Activated gamma-delta T cell (primary cell): ENCODE results near the gene SCGB2B2.
"Not testable (repeated sequence)": the region's sequence is repeated elsewhere in the genome, so short reads cannot be mapped to it uniquely, and the experiment has no call there.

Experiments used
- DNase-seq: peaks from one replicate; lab custom pipeline; 2025; lab: John Stamatoyannopoulos, UW
- total RNA-seq, 2 donors: gene quantifications; one replicate each; lab custom pipeline; 2026; lab: John Stamatoyannopoulos, UW

Gene SCGB2B2, protein sequence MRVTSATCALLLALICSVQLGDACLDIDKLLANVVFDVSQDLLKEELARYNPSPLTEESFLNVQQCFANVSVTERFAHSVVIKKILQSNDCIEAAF
- total RNA-seq, result 0.35 to 0.41 reads per million in 2 donors

GRCh38 chr19:34676697-34677385 is at the start of gene SCGB2B2:
Gene SCGB2B2, minus strand, starts transcription at chr19:34677159. Its CDS starts 82,596 bp downstream, at chr19:34594563.
- DNase-seq, result no peak

DNA sequence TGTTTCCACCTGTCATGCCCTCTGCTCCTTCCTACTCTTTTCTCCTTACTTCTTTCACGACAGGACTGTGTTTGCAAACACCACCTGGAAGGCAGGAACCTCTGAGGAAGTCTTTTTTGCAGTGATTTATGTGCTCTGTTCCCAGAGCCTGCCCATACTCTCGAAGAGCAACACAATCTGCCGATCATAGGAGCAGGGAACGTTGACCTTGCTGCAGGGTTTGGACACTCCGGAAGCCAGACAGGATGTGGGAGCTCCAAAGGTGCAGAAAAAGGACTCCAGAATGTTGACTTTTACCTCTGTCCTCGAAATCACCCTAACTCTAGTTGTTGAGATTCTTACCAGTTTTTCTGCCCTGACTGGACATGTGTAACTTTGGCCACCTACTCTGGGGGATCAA is 48.4 kb upstream of the SCGB2B2 start:
- DNase-seq, result no peak

DNA sequence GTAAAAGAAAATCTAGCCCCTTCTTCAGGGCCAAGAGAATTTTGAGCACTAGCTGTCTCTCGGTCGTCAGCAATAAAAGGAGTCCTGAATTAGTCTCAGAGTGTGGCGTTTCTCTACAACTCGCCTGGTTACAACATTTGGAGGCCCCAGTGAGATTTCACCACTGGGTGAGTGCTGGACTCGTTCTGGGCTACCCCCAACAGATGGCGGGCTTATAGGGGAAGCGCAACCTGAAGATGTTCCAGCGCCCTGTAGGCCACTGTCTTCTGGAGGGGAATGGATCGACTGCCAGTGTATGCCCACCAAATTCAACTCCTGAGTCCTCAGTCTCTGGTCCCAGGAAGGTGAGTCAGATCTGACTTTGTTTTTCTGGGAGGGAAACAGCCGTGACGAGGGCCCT is 45.4 kb upstream of the SCGB2B2 start:
- DNase-seq, result no peak

GRCh38 chr19:34715357-34715756 is 38.4 kb upstream of the SCGB2B2 start:
- no peak for DNase-seq

- no peak for DNase-seq
Measured at GRCh38 chr19:34713262-34713637, 36.3 kb upstream of the SCGB2B2 start.

- no peak for DNase-seq
Measured at GRCh38 chr19:34712395-34713261, 35.7 kb upstream of the SCGB2B2 start.

GRCh38 chr19:34711890-34712289 is 34.9 kb upstream of the SCGB2B2 start:
- DNase-seq, result no peak

DNA sequence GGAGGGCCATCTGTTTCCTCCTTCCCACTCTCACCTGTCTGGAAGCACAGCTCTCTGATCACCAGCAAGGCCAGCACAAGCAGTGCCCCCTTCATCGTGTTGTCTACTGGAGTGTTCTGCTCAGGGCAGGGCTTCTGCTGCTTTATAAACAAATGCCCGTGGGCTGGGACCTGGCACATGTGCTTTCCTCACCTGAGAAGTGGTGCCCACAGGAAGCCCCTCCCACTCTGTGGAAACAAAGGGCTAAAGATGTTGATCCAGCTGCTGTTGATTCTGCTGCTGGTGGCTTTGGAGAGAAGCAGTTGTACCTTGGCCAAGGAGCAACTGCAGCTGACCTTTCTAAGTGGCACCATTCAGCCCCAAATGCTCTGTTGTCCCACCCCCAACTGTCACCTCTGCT is 30.7 kb upstream of the SCGB2B2 start:
- DNase-seq, result no peak

- no peak for DNase-seq
Measured at GRCh38 chr19:34692549-34692948, 15.6 kb upstream of the SCGB2B2 start.

GRCh38 chr19:34690372-34690771 is 13.4 kb upstream of the SCGB2B2 start:
- DNase-seq, result no peak

DNA sequence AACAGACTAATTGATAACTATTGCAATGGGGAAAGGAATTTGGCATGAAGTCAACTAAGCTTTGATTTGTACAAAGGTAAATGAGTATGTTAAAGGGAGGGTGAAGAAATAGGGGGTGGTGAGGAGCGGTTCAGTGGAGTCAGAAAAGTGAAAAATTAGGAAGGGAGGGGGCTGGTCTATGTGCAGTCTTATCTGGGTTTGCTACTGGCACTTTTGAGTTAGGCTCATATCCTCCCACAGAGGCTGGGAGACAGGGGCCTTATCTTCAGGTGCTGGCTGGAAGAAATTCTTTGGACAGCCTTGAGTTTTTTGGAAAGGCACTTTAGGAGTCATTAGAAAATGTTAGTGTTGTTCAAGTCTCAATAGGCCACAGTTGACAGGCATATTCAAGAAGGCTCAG is 11.6 kb upstream of the SCGB2B2 start:
- no peak for DNase-seq

GRCh38 chr19:34687348-34687747 is 10.4 kb upstream of the SCGB2B2 start:
- no peak for DNase-seq

- no peak for DNase-seq
Measured at GRCh38 chr19:34686455-34686854, 9.5 kb upstream of the SCGB2B2 start.

- not testable (repeated sequence) for DNase-seq
Measured at GRCh38 chr19:34685266-34685665, 8.3 kb upstream of the SCGB2B2 start.

GRCh38 chr19:34681478-34681877 is 4.5 kb upstream of the SCGB2B2 start:
- no peak for DNase-seq

DNA sequence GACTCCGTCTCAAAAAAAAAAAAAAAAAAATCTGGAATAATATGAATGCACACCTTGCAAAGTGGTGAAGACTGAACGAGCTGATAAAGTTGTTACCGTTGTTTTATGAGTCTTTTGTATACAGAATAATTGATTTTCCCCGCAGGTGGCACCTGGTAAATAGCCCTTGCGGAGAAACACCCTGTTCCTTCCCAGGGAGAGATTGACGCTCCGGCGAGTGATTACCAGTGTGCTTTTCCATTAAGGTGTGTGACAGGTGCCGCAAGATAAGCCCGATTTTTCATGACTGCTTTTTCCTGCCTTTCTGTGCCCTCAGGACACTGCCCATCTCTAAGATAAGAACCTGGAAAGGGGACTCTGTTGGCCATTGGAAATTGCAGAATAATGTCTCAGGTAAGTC is 1.5 kb upstream of the SCGB2B2 start:
- no peak for DNase-seq

DNA sequence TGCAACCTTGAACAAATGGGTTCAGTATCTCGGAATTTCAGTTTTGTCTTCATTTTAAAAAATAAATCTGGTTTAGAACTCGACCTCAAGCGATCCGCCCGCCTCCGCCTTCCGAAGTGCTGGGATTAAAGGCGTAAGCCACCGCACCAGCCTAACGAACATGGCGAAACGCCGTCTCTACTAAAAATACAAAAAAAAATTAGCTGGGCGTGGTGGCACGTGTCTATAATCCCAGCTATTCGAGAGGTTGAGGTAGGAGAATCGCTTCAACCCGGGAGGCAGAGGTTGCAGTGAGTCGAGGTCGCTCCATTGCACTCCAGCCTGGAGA is 1.1 kb upstream of the SCGB2B2 start:
- DNase-seq, result no peak

DNA sequence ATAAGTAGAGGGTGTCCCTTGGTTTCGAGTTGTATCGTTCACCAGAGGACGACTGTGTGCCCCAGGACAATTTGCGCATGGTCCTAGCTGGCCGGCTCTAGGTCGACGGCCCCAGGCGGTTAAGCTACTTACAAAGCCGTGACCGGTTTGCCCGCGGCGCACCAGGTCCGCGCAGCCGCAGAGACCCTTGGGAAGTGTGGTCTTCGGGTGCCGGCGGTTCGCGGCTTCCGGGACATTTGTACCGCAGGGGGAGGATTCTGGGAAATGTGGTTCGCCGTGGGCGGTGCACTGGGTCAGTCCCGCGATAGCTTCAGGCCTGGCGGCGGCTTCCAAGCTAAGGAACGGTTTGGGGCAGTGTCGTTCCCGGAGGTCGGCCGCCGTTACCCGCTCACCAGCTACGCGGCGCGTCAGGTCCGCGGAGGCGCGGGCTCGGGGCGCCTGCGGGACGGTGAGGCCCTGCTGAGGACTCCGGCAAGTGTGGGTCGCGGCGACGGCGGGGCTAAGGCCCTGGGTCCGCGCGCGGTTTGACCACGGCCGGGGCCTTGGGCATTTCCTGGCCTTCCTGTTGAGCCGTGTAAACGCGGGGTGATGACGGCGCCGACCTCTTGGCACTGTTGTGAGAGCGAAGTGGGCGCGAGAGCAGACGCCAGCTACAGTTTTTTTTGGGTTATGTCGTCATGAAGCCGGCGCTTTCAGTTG is 576 bp upstream of the SCGB2B2 start, which contains the start of gene ZNF302:
Gene ZNF302 (plus strand): TSS at position 293 of the 699 bp plus-strand sequence. CDS start 1,127 bp downstream, outside the sequence.
- DNase-seq, result peak; percentile 87

GRCh38 chr19:34675919-34676318 is 1.0 kb downstream of the SCGB2B2 start:
- no peak for DNase-seq

GRCh38 chr19:34675250-34675649 is 1.7 kb downstream of the SCGB2B2 start:
- no peak for DNase-seq

- DNase-seq, result no peak
Measured at GRCh38 chr19:34673590-34673989, 3.4 kb downstream of the SCGB2B2 start.

DNA sequence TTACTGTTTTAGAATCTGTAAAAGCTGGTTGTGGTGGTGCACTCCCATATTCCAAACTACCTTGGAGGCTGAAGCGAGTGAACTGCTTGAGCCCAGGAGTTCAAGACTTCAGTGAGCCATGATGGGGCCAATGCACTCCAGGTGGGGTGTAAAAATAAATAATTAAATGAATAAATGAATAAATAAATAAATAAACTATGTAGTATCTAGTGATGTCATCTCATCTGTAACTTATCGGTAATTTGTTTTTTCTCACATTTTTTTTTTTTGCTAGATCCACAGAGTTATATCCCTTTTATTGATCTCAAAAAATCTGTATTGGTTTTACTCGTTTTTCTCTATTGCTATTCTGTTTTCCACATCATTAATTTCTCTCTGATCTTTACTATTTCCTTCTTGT is 5.0 kb downstream of the SCGB2B2 start:
- no peak for DNase-seq
